DND-41 (cell line): ENCODE results near the gene TJP3.

Source experiments
- ATAC-seq: fragments of 200-7000 bp; cut with Tn5 transposase; 3 replicates; pipeline ENCODE4 v1.9.1; 2021; ENCODE audit warnings: low read depth; ENCODE audit not compliant: insufficient read depth
- DNase-seq: peaks from one replicate; pipeline ENCODE4 v3.0.0-alpha.2; 2020
- H2AFZ ChIP-seq: 2 replicates; pipeline ENCODE4 v1.6.0; 2012; ENCODE audit warnings: low read depth, low read length
- H3K27ac ChIP-seq: 2 replicates; pipeline ENCODE4 v1.5.1; 2012; ENCODE audit warnings: low read length, inconsistent platforms
- H3K27me3 ChIP-seq: fragments of 200-600 bp; sonication (generic); 2 replicates; pipeline ENCODE4 v1.6.0; 2012; ENCODE audit warnings: low read length, mild to moderate bottlenecking, inconsistent platforms; ENCODE audit not compliant: insufficient read depth, poor library complexity
- H3K36me3 ChIP-seq: 2 replicates; pipeline ENCODE4 v1.5.1; 2012; ENCODE audit warnings: low read length, inconsistent platforms; ENCODE audit not compliant: insufficient read depth
- H3K4me1 ChIP-seq: 2 replicates; pipeline ENCODE4 v1.5.1; 2012; ENCODE audit warnings: mild to moderate bottlenecking, low read length; ENCODE audit not compliant: insufficient read depth
- H3K4me2 ChIP-seq: 2 replicates; pipeline ENCODE4 v1.6.0; 2012; ENCODE audit warnings: mild to moderate bottlenecking, moderate library complexity, low read length, inconsistent platforms; ENCODE audit not compliant: insufficient read depth
- H3K4me3 ChIP-seq, 2 experiments: fragments of 200-600 bp in 1 of 2; shearing (Covaris generic) in 1 of 2; 2 replicates each; pipeline ENCODE4 v1.5.1; 2012 to 2016; ENCODE audit warnings: inconsistent platforms in 2 of 2, low read length in 2 of 2, mild to moderate bottlenecking in 2 of 2, low read depth in 1 of 2, moderate library complexity in 1 of 2
- H3K79me2 ChIP-seq: 2 replicates; pipeline ENCODE4 v1.6.0; 2012; ENCODE audit warnings: low read length, inconsistent platforms; ENCODE audit not compliant: insufficient read depth
- H3K9ac ChIP-seq: 2 replicates; pipeline ENCODE4 v1.6.0; 2012; ENCODE audit warnings: low read depth, mild to moderate bottlenecking, inconsistent platforms, low read length, moderate library complexity
- H3K9me3 ChIP-seq: 2 replicates; pipeline ENCODE4 v1.5.1; 2012; ENCODE audit warnings: low read length, moderate library complexity, mild to moderate bottlenecking, inconsistent platforms; ENCODE audit not compliant: insufficient read depth, severe bottlenecking
- H4K20me1 ChIP-seq: 2 replicates; pipeline ENCODE4 v1.6.0; 2012; ENCODE audit warnings: low read length; ENCODE audit not compliant: insufficient read depth
- CTCF ChIP-seq: IDR thresholded peaks from 2 replicates; pipeline ENCODE4 v1.5.1; 2012; ENCODE audit warnings: borderline replicate concordance, low read length, moderate library complexity, mild to moderate bottlenecking; ENCODE audit not compliant: poor library complexity, severe bottlenecking; ENCODE audit errors: extremely low read depth
- EZH2 ChIP-seq: IDR thresholded peaks from 3 replicates; pipeline ENCODE4 v1.6.1; 2012; ENCODE audit warnings: borderline replicate concordance, low read depth, mild to moderate bottlenecking, moderate library complexity, low read length, inconsistent platforms; ENCODE audit not compliant: severe bottlenecking

TJP3 gene

GRCh38 chr19:3716147-3716668 lies 8.0 kb downstream of the TJP3 start:
- Histone ChIP-seq H3K4me2 (no peak overlapping the region), H3K27ac (no peak overlapping the region), H3K9ac (no peak overlapping the region), H3K79me2 (no peaks in the 10 kb centered on the region), H3K9me3 (no peaks in the 10 kb centered on the region), H4K20me1 (no peaks in the 10 kb centered on the region), H3K4me1 (peaks cover 2% of the 10 kb centered on the region; the same call in 1 of the 2 replicates), H2AFZ (no peak overlapping the region), H3K27me3 (peaks cover 11% of the 10 kb centered on the region), H3K4me3 (no peak overlapping the region), H3K36me3 (no peaks in the 10 kb centered on the region)
- DNase-seq (no peak), ATAC-seq (no peak)
- TF ChIP-seq EZH2 (no peak), CTCF (no peak)

GRCh38 chr19:3719868-3720267 lies 11.7 kb downstream of the TJP3 start:
- H3K27ac ChIP-seq, result no peak overlapping the region
- DNase-seq (no peak), ATAC-seq (no peak)
- H3K4me3 ChIP-seq, result no peak overlapping the region
- H3K4me2 ChIP-seq, result no peak overlapping the region
- no peak overlapping the region for H3K9ac ChIP-seq
- no peak overlapping the region for H2AFZ ChIP-seq
- H3K9me3 ChIP-seq, result no peaks in the 10 kb centered on the region
- H3K79me2 ChIP-seq, result no peaks in the 10 kb centered on the region
- peaks cover 3% of the 10 kb centered on the region; the same call in 1 of the 2 replicates for H3K4me1 ChIP-seq
- H3K27me3 ChIP-seq, result peaks cover 27% of the 10 kb centered on the region
- TF ChIP-seq EZH2 (no peak), CTCF (no peak)
- no peaks in the 10 kb centered on the region for H3K36me3 ChIP-seq
- H4K20me1 ChIP-seq, result no peaks in the 10 kb centered on the region

GRCh38 chr19:3720349-3720917 lies 12.2 kb downstream of the TJP3 start:
- ATAC-seq (no peak), DNase-seq (no peak)
- Histone ChIP-seq H3K36me3 (no peaks in the 10 kb centered on the region), H3K9me3 (no peaks in the 10 kb centered on the region), H4K20me1 (no peaks in the 10 kb centered on the region), H3K9ac (no peak overlapping the region), H2AFZ (no peak overlapping the region), H3K4me2 (no peak overlapping the region), H3K27me3 (peaks cover 27% of the 10 kb centered on the region), H3K4me3 (no peak overlapping the region), H3K27ac (no peak overlapping the region), H3K4me1 (peaks cover 3% of the 10 kb centered on the region; the same call in 1 of the 2 replicates), H3K79me2 (no peaks in the 10 kb centered on the region)
- TF ChIP-seq EZH2, result no peak
- TF ChIP-seq CTCF, result no peak
